ENCODE results near the gene PHF23. TPM values are rescaled to one million over a fixed set of nuclear protein-coding genes. Genes with fewer than 3 reads are reported as not detected.

The PHF23 gene
- total RNA-seq, 1 donor: 40.3 TPM

- no peak for DNase-seq (ENCODE audit: low read depth)
- H3K4me3 ChIP-seq (ENCODE audit: low read depth, low read length): peak overlapping the region; percentile 89
- no peak for TF ChIP-seq CTCF (IDR thresholded peaks at IDR 0.05; ENCODE audit: insufficient read depth, low read length)
Measured at GRCh38 chr17:7236808-7237207, 2.4 kb downstream of the PHF23 start.

GRCh38 chr17:7235693-7236665 lies 3.3 kb downstream of the PHF23 start:
- DNase-seq (ENCODE audit: low read depth): no peak
- no peak for TF ChIP-seq CTCF (IDR thresholded peaks at IDR 0.05; ENCODE audit: insufficient read depth, low read length)
- no peak overlapping the region for H3K4me3 ChIP-seq (ENCODE audit: low read depth, low read length)

DNA sequence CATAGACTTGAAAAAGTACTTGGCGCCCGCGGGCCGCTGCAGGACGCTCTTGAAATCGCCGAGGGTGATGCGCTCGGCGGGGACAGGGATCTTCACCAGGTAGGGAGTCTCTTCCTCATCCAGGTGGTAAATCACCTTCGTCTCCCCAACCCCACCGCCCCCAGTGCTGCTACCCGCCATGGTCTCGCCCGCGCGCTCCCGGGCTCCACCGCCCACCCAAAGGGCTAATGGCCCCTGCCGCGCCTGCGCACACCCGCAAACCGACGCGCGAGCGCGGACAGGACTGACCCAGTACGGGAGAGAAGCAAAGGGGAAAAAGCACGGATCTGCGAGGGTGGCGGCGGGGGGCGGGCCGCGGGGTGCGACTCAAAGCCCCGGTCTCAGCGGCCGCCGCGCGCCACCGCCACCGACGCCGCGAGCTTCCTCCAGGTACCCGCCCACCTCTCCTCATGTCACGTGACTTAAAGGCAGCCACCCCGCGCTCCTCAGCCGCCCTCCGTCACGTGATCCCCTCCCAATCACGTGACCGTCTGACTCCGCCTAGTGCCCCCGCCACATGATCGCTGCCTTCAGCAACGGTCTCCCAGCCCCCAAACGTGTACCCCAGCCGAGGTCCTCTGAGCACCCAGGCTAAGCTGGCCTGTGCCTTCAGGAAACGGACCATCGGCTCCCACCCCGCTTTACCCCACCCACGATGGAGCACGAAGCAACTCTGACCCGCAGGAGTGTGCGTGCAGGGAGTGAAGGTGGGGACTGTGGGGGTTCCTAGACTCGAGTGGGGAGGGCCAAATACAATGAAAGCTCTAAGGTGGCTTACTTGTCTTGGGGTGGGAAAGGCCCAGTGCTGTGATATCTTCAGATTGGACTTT lies 4.9 kb downstream of the PHF23 start, which contains the start of gene DVL2:
Gene DVL2, minus strand, starts transcription at position 435 of the 869 bp plus-strand sequence. Its CDS starts 255 bp downstream, at position 180.
- TF ChIP-seq CTCF (IDR thresholded peaks at IDR 0.05; ENCODE audit: insufficient read depth, low read length): no peak
- peak within 1 kb of the TSS; percentile 94 for H3K4me3 ChIP-seq (ENCODE audit: low read depth, low read length)
- DNase-seq (ENCODE audit: low read depth): peak; percentile 93

DNA sequence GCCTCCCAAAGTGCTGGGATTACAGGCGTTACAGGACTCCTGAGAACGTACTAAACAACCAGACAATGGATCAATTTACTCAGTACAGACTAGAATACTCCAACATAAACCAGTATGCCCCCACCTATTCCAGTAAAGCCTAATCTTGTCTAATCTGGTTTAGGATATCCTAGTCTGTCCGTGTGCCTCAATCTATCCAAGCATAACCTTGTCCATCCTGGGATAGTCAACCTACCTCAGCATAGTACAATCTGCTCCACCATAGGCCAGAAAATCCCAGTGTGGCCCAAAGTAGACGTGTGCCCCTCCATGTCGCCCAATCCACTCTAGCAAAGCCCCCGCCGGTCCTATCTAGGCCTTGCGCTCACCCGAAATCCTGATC lies 5.6 kb downstream of the PHF23 start:
- DNase-seq (ENCODE audit: low read depth): no peak
- H3K4me3 ChIP-seq (ENCODE audit: low read depth, low read length): peak overlapping the region; percentile 94
- TF ChIP-seq CTCF (IDR thresholded peaks at IDR 0.05; ENCODE audit: insufficient read depth, low read length): no peak

GRCh38 chr17:7232114-7232513 lies 7.1 kb downstream of the PHF23 start:
- no peak for TF ChIP-seq CTCF (IDR thresholded peaks at IDR 0.05; ENCODE audit: insufficient read depth, low read length)
- H3K4me3 ChIP-seq (ENCODE audit: low read depth, low read length): peak overlapping the region; percentile 55
- DNase-seq (ENCODE audit: low read depth): no peak

- TF ChIP-seq CTCF (IDR thresholded peaks at IDR 0.05; ENCODE audit: insufficient read depth, low read length): no peak
- DNase-seq (ENCODE audit: low read depth): no peak
- H3K4me3 ChIP-seq (ENCODE audit: low read depth, low read length): no peak overlapping the region
Measured at GRCh38 chr17:7229504-7229903, 9.8 kb downstream of the PHF23 start.
